ENCODE data around the gene ULK4. TPM values are rescaled to one million over a fixed set of nuclear protein-coding genes. Genes with fewer than 3 reads are reported as not detected.
"Not testable (repeated sequence)": the region's sequence is repeated elsewhere in the genome, so short reads cannot be mapped to it uniquely, and the experiment has no call there.

Gene ULK4
- total RNA-seq, 1 donor from 2014 or later, result 10.2 TPM

GRCh38 chr3:41888368-41889076 is 73.4 kb downstream of the ULK4 start:
- DNase-seq (ENCODE audit: low spot score), result no peak
- TF ChIP-seq CTCF (IDR thresholded peaks at IDR 0.05; ENCODE audit: unreplicated experiment), result no peak
- Mint-ChIP-seq H3K36me3 (ENCODE audit: low read depth, unreplicated experiment) (peaks cover 23% of the 10 kb centered on the region), H3K4me1 (ENCODE audit: unreplicated experiment) (peaks cover 2% of the 10 kb centered on the region), H3K27me3 (ENCODE audit: unreplicated experiment) (no peaks in the 10 kb centered on the region), H3K9me3 (ENCODE audit: unreplicated experiment) (peaks cover 10% of the 10 kb centered on the region), H3K4me3 (ENCODE audit: unreplicated experiment) (no peak overlapping the region), H3K27ac (ENCODE audit: unreplicated experiment) (no peak overlapping the region)

GRCh38 chr3:41882956-41883355 is 78.9 kb downstream of the ULK4 start:
- H3K27ac Mint-ChIP-seq (ENCODE audit: unreplicated experiment), result no peak overlapping the region
- no peaks in the 10 kb centered on the region for H3K36me3 Mint-ChIP-seq (ENCODE audit: low read depth, unreplicated experiment)
- no peak for DNase-seq (ENCODE audit: low spot score)
- no peak overlapping the region for H3K4me3 Mint-ChIP-seq (ENCODE audit: unreplicated experiment)
- H3K9me3 Mint-ChIP-seq (ENCODE audit: unreplicated experiment), result no peaks in the 10 kb centered on the region
- H3K27me3 Mint-ChIP-seq (ENCODE audit: unreplicated experiment), result peaks cover 1% of the 10 kb centered on the region
- H3K4me1 Mint-ChIP-seq (ENCODE audit: unreplicated experiment), result no peaks in the 10 kb centered on the region
- TF ChIP-seq CTCF (IDR thresholded peaks at IDR 0.05; ENCODE audit: unreplicated experiment), result no peak

GRCh38 chr3:41881233-41881821 is 80.6 kb downstream of the ULK4 start:
- peak; percentile 90 for TF ChIP-seq CTCF (IDR thresholded peaks at IDR 0.05; ENCODE audit: unreplicated experiment)
- Mint-ChIP-seq H3K4me1 (ENCODE audit: unreplicated experiment) (no peaks in the 10 kb centered on the region), H3K27ac (ENCODE audit: unreplicated experiment) (no peak overlapping the region), H3K9me3 (ENCODE audit: unreplicated experiment) (no peaks in the 10 kb centered on the region), H3K36me3 (ENCODE audit: low read depth, unreplicated experiment) (no peaks in the 10 kb centered on the region), H3K4me3 (ENCODE audit: unreplicated experiment) (no peak overlapping the region), H3K27me3 (ENCODE audit: unreplicated experiment) (peaks cover 1% of the 10 kb centered on the region)
- DNase-seq (ENCODE audit: low spot score), result peak; percentile 21

GRCh38 chr3:41880387-41880786 is 81.5 kb downstream of the ULK4 start:
- no peak overlapping the region for H3K4me3 Mint-ChIP-seq (ENCODE audit: unreplicated experiment)
- no peaks in the 10 kb centered on the region for H3K36me3 Mint-ChIP-seq (ENCODE audit: low read depth, unreplicated experiment)
- no peak overlapping the region for H3K27ac Mint-ChIP-seq (ENCODE audit: unreplicated experiment)
- H3K4me1 Mint-ChIP-seq (ENCODE audit: unreplicated experiment), result no peaks in the 10 kb centered on the region
- DNase-seq (ENCODE audit: low spot score), result no peak
- no peaks in the 10 kb centered on the region for H3K9me3 Mint-ChIP-seq (ENCODE audit: unreplicated experiment)
- peaks cover 1% of the 10 kb centered on the region for H3K27me3 Mint-ChIP-seq (ENCODE audit: unreplicated experiment)
- no peak for TF ChIP-seq CTCF (IDR thresholded peaks at IDR 0.05; ENCODE audit: unreplicated experiment)

GRCh38 chr3:41877741-41878140 is 84.2 kb downstream of the ULK4 start:
- not testable (repeated sequence) for H3K9me3 Mint-ChIP-seq (ENCODE audit: unreplicated experiment); H3K36me3 Mint-ChIP-seq (ENCODE audit: low read depth, unreplicated experiment); H3K4me1 Mint-ChIP-seq (ENCODE audit: unreplicated experiment); DNase-seq (ENCODE audit: low spot score); H3K4me3 Mint-ChIP-seq (ENCODE audit: unreplicated experiment); H3K27ac Mint-ChIP-seq (ENCODE audit: unreplicated experiment); H3K27me3 Mint-ChIP-seq (ENCODE audit: unreplicated experiment)

Data from endothelial cell (in vitro differentiated cells).